Thymus (tissue), 11 donors: ENCODE measurements around the gene PDE5A. TPM values are rescaled to one million over a fixed set of nuclear protein-coding genes. Genes with fewer than 3 reads are reported as not detected.
A peak's percentile ranks its signal among the peaks of the same experiment; 100 is the strongest.
"Not testable (repeated sequence)": the region's sequence is repeated elsewhere in the genome, so short reads cannot be mapped to it uniquely, and the experiment has no call there.

Source experiments
- DNase-seq, 9 donors: peaks; one replicate each; pipeline ENCODE4 v3.0.0-alpha.2; 2013; ENCODE audit warnings: low spot score in 9 of 9, low read depth in 6 of 9, missing footprints in 1 of 9
- H3K27ac ChIP-seq, 2 donors: one replicate each; pipeline ENCODE4 v1.5.1; 2013; ENCODE audit warnings: control low read depth in 1 of 2, low read depth in 1 of 2, low read length in 1 of 2, mild to moderate bottlenecking in 1 of 2, moderate library complexity in 1 of 2
- H3K27me3 ChIP-seq, 2 donors: one replicate each; pipeline ENCODE4 v1.5.1; 2013; ENCODE audit warnings: low read length in 1 of 2; ENCODE audit not compliant: control insufficient read depth in 2 of 2, insufficient read depth in 1 of 2
- H3K36me3 ChIP-seq, 2 donors: one replicate each; pipeline ENCODE4 v1.5.1; 2013; ENCODE audit warnings: low read length in 1 of 2, mild to moderate bottlenecking in 1 of 2, moderate library complexity in 1 of 2; ENCODE audit not compliant: control insufficient read depth in 2 of 2, insufficient read depth in 2 of 2
- H3K4me1 ChIP-seq, 2 donors: one replicate each; pipeline ENCODE4 v1.5.1; 2013; ENCODE audit warnings: low read length in 2 of 2; ENCODE audit not compliant: control insufficient read depth in 2 of 2, insufficient read depth in 2 of 2
- H3K4me3 ChIP-seq, 2 donors: one replicate each; pipeline ENCODE4 v1.5.1; 2013; ENCODE audit warnings: low read length in 2 of 2, control low read depth in 1 of 2, mild to moderate bottlenecking in 1 of 2
- H3K9me3 ChIP-seq, 2 donors: one replicate each; pipeline ENCODE4 v1.5.1; 2013; ENCODE audit warnings: low read length in 1 of 2, mild to moderate bottlenecking in 1 of 2; ENCODE audit not compliant: control insufficient read depth in 2 of 2, insufficient read depth in 1 of 2
- WGBS: extraction: QIAGEN DNeasy Blood & Tissue Kit; methylation state at CpG from one replicate; pipeline ENCODE4 v1.1.7; 2013; 5-methylcytosine and 5-hydroxymethylcytosine counted together
- polyA plus RNA-seq: library from polyadenylated mRNA; stranded (reverse); fragments of 200-250 nt; gene quantifications from one replicate; pipeline ENCODE4 v1.2.3, GENCODE V29; 2013
- total RNA-seq: library from RNA; stranded (reverse); fragments of 120-200 nt; gene quantifications from one replicate; pipeline ENCODE4 v1.2.4, GENCODE V29; 2013
- donor health status: healthy.

Gene PDE5A
- total and polyA plus RNA-seq, 2 donors = 4.6 to 5.2 TPM

DNA sequence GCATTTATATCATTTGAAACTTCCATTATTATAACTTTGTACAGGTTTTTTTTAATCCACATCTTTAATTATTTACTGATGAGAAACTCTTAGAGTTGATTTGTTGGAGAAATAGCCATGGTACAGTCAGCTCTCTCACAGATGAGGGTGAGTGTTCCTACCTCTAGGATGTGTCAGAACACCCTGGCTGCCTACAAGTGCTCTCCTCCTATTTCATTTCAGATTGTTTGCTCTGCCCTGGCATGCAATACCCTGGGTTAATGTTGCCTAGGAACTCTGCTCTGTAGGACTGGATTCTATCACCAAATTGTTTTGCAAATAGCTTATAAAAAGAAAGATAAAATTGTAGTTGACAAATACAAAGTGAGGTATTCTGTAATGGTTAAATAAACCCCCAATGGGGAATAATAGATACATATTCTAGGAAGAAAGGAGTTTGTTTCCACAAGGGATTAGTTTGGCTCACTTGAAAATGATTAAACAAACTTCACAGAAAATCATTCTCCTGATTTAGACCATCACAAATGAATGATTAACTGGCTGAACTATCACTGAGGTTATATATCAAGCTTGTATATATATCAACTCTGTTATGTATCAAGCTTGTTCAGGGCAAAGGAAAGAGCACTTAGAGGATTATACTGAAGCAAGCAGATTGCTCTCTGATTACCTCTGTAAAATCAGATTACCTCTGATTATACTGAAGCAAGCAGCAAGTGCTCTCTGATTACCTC, 150.0 kb downstream of the PDE5A start:
- Histone ChIP-seq H3K27me3 (no peaks in the 10 kb centered on the region), H3K4me1 (no peaks in the 10 kb centered on the region), H3K27ac (no peak overlapping the region), H3K36me3 (peaks cover 12 to 35% of the 10 kb centered on the region in 2 donors), H3K9me3 (no peaks in the 10 kb centered on the region), H3K4me3 (no peak overlapping the region)
- no peak for DNase-seq

- Histone ChIP-seq H3K4me1 (no peaks in the 10 kb centered on the region), H3K9me3 (no peaks in the 10 kb centered on the region), H3K4me3 (no peak overlapping the region), H3K36me3 (peaks cover 12 to 33% of the 10 kb centered on the region in 2 donors), H3K27ac (no peak overlapping the region), H3K27me3 (no peaks in the 10 kb centered on the region)
- DNase-seq = no peak
These were observed 151.1 kb downstream of the PDE5A start for GRCh38 chr4:119477412-119478053.

- no peak for DNase-seq
- Histone ChIP-seq H3K4me1 (no peaks in the 10 kb centered on the region), H3K9me3 (no peaks in the 10 kb centered on the region), H3K36me3 (peaks cover 3 to 23% of the 10 kb centered on the region in 2 donors), H3K27me3 (no peaks in the 10 kb centered on the region), H3K27ac (no peak overlapping the region), H3K4me3 (no peak overlapping the region)
- WGBS = 80% methylated on average over 3 of the region's 3 CpGs
These were observed 157.3 kb downstream of the PDE5A start for GRCh38 chr4:119471259-119471658.

GRCh38 chr4:119470737-119471063, 157.9 kb downstream of the PDE5A start:
- not testable (repeated sequence) for H3K27me3 ChIP-seq, H3K4me3 ChIP-seq, H3K27ac ChIP-seq, H3K9me3 ChIP-seq, H3K4me1 ChIP-seq, DNase-seq
- H3K36me3 ChIP-seq = peaks cover 0 to 19% of the 10 kb centered on the region in 2 donors

- H3K4me1 ChIP-seq, DNase-seq, H3K27me3 ChIP-seq, H3K27ac ChIP-seq, H3K9me3 ChIP-seq, H3K4me3 ChIP-seq: not testable (repeated sequence)
- 93% methylated on average over 2 of the region's 2 CpGs for WGBS
- H3K36me3 ChIP-seq = peaks cover 0 to 18% of the 10 kb centered on the region in 2 donors
These were observed 158.4 kb downstream of the PDE5A start for GRCh38 chr4:119470021-119470736.

GRCh38 chr4:119469039-119469438, 159.6 kb downstream of the PDE5A start:
- DNase-seq, H3K27me3 ChIP-seq, H3K27ac ChIP-seq, H3K4me3 ChIP-seq, H3K9me3 ChIP-seq, H3K4me1 ChIP-seq: not testable (repeated sequence)
- peaks cover 0 to 15% of the 10 kb centered on the region in 2 donors for H3K36me3 ChIP-seq
- WGBS = 97% methylated on average over 3 of the region's 3 CpGs

DNA sequence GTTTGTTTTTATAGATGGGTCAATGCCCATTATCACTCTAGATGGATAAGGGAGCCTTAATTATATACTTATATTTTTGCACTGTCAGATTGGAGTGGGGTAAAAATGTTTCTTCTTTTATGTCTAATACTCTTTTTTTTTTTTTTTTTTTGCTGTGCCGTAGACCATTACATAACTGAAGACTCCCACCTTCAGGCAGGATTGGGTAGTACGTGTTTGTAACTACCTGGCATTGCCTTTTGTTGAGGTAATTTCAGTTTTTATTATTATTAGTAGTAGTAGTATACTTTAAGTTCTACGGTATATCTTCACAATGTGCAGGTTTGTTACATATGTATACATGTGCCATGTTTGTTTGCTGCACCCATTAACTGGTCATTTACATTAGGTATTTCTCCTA, 165.9 kb downstream of the PDE5A start:
- DNase-seq = peak in 3 of 9 donors; percentile 6 to 27 (median 14)
- not testable (repeated sequence) for H3K27ac ChIP-seq, H3K27me3 ChIP-seq, H3K9me3 ChIP-seq, H3K36me3 ChIP-seq, H3K4me3 ChIP-seq, H3K4me1 ChIP-seq
- WGBS = 85% methylated on average over 3 of the region's 3 CpGs

DNA sequence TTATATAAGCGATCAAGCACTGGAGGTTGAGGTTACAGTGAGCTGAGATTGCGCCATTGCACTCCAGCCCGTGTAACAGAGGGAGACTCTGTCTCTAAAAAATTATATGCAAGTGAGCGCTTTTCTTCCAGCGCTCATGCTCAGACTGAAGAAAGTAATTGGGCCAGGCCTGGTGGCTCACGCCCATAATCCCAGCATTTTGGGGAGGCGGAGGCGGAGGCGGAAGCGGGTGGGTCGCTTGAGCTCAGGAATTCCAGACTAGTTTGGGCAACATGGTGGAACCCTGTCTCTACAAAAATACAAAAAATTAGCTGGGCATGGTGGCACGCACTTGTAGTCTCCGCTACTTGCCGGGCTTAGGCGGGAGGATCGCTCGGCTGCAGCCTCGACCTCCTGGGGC, 172.9 kb downstream of the PDE5A start:
- H3K9me3 ChIP-seq, H3K27ac ChIP-seq, DNase-seq, H3K36me3 ChIP-seq, H3K27me3 ChIP-seq, H3K4me3 ChIP-seq, H3K4me1 ChIP-seq: not testable (repeated sequence)
- WGBS = 76% methylated on average over 18 of the region's 18 CpGs

GRCh38 chr4:119454491-119455270, 173.9 kb downstream of the PDE5A start:
- DNase-seq = peak; percentile 81 to 99 (median 96)
- under 1% methylated on average over 79 of the region's 80 CpGs for WGBS
- H3K27ac ChIP-seq = peak overlapping the region; percentile 89 to 90
- not testable (repeated sequence) for H3K36me3 ChIP-seq, H3K9me3 ChIP-seq, H3K4me1 ChIP-seq, H3K27me3 ChIP-seq
- H3K4me3 ChIP-seq = peak overlapping the region; percentile 56 to 71
